ENCODE measurements around the gene SLC36A1.
A peak's percentile ranks its signal among the peaks of the same experiment; 100 is the strongest.

The SLC36A1 gene

DNA sequence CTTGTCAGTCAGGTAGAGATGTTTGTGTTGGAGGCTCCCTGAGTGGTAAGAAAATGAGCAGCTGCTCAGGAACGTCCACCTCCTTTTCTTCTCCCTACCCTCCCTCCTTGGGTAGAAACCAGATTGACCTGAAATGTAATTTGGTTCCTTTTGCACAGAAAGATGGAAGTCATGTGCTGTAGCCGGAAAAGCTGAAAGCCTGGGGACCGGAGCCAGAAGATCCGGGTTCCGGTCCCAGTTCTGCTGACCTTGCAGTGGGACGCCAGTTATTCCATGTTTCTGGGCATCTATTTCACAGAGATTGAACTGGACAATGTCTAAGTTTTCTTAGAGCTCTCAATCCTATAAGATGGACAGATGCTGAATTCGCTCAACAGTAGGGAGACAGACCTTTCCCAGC, 40.1 kb downstream of the SLC36A1 start:
- TF ChIP-seq, protein P1, sequence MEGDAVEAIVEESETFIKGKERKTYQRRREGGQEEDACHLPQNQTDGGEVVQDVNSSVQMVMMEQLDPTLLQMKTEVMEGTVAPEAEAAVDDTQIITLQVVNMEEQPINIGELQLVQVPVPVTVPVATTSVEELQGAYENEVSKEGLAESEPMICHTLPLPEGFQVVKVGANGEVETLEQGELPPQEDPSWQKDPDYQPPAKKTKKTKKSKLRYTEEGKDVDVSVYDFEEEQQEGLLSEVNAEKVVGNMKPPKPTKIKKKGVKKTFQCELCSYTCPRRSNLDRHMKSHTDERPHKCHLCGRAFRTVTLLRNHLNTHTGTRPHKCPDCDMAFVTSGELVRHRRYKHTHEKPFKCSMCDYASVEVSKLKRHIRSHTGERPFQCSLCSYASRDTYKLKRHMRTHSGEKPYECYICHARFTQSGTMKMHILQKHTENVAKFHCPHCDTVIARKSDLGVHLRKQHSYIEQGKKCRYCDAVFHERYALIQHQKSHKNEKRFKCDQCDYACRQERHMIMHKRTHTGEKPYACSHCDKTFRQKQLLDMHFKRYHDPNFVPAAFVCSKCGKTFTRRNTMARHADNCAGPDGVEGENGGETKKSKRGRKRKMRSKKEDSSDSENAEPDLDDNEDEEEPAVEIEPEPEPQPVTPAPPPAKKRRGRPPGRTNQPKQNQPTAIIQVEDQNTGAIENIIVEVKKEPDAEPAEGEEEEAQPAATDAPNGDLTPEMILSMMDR (conservative IDR thresholded peaks at IDR 0.05), result no peak
- H3K27ac ChIP-seq, result no peak overlapping the region

- TF ChIP-seq, protein P1 (conservative IDR thresholded peaks at IDR 0.05), result no peak
- H3K27ac ChIP-seq, result no peak overlapping the region
These were observed 43.2 kb downstream of the SLC36A1 start for GRCh38 chr5:151490627-151491026.

DNA sequence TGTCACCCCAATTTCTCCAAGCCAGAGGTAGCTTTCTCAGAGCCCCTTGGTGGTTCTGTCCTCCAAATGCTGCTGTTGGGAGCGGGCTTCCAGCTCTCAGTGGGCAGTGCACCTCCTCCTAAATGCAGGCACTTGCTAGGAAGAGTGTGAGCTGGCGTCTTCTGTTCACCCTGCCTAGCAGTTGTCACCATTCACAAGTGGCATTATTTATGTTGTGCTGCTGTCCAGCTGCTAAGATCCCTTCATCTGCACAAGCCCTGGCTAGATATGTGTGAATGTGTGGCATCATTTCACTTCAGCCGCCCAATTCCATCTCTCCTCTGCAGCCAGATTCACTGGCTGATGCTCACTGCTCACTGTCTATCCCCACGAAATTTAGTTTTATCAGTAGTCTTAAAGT, 43.7 kb downstream of the SLC36A1 start:
- H3K27ac ChIP-seq, result no peak overlapping the region
- TF ChIP-seq, protein P1 (conservative IDR thresholded peaks at IDR 0.05), result no peak

DNA sequence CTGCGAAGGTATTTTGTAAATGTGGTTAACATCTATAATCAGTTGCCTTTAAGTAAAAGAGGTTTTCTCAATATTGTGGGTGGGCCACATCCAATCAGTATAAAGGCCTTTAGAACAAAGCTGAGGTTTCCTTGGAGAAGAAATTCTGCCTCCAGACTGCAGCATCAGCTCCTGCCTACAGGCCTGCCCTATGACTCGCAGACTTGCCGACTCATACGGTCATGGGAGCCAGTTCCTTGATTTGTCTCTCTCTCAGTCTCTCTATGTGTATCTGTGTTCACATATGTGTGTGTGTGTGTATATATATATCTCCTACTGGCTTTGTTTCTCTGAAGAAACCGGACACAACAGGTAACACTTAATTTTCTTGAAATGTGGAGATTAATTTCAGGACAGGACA, 45.3 kb downstream of the SLC36A1 start:
- no peak overlapping the region for H3K27ac ChIP-seq
- TF ChIP-seq, protein P1 (conservative IDR thresholded peaks at IDR 0.05), result no peak

GRCh38 chr5:151493665-151494064, 46.3 kb downstream of the SLC36A1 start:
- TF ChIP-seq, protein P1 (conservative IDR thresholded peaks at IDR 0.05), result no peak
- H3K27ac ChIP-seq, result no peak overlapping the region

- peak overlapping the region; percentile 6; the same call in 1 of the 2 replicates for H3K27ac ChIP-seq
- TF ChIP-seq, protein P1 (conservative IDR thresholded peaks at IDR 0.05), result no peak
These were observed 47.9 kb downstream of the SLC36A1 start for GRCh38 chr5:151495320-151495719.

DNA sequence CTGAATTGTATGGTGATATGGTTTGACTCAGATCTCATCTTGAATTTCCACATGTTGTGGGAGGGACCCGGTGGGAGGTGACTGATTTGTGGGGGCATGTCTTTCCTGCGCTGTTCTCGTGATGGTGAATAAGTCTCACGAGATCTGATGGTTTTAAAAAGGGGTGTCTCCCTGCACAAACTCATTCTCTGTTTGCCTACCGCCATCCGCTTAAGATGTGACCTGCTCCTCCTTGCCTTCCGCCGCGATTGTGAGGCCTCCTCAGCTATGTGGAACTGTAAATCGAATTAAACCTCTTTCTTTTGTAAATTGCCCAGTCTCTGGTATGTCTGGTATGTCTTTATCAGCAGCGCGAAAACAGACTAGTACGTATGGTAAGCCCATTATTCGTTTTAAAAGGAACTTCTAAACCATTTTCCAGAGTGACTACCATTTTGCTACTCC, 48.7 kb downstream of the SLC36A1 start:
- TF ChIP-seq, protein P1 (conservative IDR thresholded peaks at IDR 0.05), result no peak
- peak overlapping the region; percentile 6; the same call in 1 of the 2 replicates for H3K27ac ChIP-seq
